ENCODE measurements around the gene SNX22. TPM values are rescaled to one million over a fixed set of nuclear protein-coding genes. Genes with fewer than 3 reads are reported as not detected.

SNX22 gene
- total and polyA plus RNA-seq, 2 of the 8 experiments (the other 6 are each of a cell fraction or from before 2014, with no cell fraction given): 4.9 TPM

DNA sequence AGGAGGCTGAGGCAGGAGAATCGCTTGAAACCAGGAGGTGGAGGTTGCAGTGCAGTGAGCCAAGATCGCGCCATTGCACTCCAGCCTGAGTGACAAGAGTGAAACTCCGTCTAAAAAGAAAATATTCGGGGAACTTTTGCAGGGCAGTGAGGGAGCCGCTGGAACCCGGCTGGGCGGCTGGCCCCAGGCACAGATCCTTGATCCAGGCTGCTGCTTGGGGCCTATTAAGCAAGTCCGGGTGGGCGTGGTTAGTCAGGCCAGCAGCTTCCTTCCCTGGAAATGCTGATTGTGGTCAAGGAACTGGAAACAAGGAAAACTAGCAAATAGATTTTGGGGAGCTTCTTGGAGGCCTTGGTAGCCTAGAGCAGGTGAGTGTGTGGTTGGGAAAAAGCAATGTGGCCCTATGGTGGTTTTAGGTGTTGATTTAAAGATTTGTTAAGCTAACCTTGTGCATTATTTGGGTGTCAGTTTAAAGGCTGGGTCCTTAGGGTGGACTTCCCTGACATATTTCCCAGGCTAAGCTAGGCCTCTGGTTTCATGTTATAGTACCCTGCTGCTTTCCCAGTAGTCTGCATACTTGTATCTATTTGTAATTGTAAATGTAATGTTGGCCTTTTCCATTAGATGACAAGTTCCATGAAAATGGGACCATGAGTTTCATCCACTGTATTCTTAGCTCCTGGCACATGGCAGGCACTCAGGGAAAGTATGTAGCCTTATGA is 17.7 kb upstream of the SNX22 start (continued):
- TF ChIP-seq EP300 (IDR thresholded peaks at IDR 0.05; ENCODE audit: borderline replicate concordance in 1 of 2, low read depth in 2 of 2, low read length in 2 of 2) (no peak), KDM4A (IDR thresholded peaks at IDR 0.05; ENCODE audit: low read depth, low read length, severe bottlenecking) (no peak), SP2 (IDR thresholded peaks at IDR 0.05; ENCODE audit: low read length) (no peak), NRF1 (IDR thresholded peaks at IDR 0.05; ENCODE audit: low read depth, low read length) (no peak)
- TF ChIP-seq, protein P1, sequence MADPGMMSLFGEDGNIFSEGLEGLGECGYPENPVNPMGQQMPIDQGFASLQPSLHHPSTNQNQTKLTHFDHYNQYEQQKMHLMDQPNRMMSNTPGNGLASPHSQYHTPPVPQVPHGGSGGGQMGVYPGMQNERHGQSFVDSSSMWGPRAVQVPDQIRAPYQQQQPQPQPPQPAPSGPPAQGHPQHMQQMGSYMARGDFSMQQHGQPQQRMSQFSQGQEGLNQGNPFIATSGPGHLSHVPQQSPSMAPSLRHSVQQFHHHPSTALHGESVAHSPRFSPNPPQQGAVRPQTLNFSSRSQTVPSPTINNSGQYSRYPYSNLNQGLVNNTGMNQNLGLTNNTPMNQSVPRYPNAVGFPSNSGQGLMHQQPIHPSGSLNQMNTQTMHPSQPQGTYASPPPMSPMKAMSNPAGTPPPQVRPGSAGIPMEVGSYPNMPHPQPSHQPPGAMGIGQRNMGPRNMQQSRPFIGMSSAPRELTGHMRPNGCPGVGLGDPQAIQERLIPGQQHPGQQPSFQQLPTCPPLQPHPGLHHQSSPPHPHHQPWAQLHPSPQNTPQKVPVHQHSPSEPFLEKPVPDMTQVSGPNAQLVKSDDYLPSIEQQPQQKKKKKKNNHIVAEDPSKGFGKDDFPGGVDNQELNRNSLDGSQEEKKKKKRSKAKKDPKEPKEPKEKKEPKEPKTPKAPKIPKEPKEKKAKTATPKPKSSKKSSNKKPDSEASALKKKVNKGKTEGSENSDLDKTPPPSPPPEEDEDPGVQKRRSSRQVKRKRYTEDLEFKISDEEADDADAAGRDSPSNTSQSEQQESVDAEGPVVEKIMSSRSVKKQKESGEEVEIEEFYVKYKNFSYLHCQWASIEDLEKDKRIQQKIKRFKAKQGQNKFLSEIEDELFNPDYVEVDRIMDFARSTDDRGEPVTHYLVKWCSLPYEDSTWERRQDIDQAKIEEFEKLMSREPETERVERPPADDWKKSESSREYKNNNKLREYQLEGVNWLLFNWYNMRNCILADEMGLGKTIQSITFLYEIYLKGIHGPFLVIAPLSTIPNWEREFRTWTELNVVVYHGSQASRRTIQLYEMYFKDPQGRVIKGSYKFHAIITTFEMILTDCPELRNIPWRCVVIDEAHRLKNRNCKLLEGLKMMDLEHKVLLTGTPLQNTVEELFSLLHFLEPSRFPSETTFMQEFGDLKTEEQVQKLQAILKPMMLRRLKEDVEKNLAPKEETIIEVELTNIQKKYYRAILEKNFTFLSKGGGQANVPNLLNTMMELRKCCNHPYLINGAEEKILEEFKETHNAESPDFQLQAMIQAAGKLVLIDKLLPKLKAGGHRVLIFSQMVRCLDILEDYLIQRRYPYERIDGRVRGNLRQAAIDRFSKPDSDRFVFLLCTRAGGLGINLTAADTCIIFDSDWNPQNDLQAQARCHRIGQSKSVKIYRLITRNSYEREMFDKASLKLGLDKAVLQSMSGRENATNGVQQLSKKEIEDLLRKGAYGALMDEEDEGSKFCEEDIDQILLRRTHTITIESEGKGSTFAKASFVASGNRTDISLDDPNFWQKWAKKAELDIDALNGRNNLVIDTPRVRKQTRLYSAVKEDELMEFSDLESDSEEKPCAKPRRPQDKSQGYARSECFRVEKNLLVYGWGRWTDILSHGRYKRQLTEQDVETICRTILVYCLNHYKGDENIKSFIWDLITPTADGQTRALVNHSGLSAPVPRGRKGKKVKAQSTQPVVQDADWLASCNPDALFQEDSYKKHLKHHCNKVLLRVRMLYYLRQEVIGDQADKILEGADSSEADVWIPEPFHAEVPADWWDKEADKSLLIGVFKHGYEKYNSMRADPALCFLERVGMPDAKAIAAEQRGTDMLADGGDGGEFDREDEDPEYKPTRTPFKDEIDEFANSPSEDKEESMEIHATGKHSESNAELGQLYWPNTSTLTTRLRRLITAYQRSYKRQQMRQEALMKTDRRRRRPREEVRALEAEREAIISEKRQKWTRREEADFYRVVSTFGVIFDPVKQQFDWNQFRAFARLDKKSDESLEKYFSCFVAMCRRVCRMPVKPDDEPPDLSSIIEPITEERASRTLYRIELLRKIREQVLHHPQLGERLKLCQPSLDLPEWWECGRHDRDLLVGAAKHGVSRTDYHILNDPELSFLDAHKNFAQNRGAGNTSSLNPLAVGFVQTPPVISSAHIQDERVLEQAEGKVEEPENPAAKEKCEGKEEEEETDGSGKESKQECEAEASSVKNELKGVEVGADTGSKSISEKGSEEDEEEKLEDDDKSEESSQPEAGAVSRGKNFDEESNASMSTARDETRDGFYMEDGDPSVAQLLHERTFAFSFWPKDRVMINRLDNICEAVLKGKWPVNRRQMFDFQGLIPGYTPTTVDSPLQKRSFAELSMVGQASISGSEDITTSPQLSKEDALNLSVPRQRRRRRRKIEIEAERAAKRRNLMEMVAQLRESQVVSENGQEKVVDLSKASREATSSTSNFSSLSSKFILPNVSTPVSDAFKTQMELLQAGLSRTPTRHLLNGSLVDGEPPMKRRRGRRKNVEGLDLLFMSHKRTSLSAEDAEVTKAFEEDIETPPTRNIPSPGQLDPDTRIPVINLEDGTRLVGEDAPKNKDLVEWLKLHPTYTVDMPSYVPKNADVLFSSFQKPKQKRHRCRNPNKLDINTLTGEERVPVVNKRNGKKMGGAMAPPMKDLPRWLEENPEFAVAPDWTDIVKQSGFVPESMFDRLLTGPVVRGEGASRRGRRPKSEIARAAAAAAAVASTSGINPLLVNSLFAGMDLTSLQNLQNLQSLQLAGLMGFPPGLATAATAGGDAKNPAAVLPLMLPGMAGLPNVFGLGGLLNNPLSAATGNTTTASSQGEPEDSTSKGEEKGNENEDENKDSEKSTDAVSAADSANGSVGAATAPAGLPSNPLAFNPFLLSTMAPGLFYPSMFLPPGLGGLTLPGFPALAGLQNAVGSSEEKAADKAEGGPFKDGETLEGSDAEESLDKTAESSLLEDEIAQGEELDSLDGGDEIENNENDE (IDR thresholded peaks at IDR 0.05; ENCODE audit: insufficient replicate concordance, low read length): no peak
